CD4-positive, alpha-beta memory T cell (primary cell): ENCODE measurements around the gene EYS. TPM values are rescaled to one million over a fixed set of nuclear protein-coding genes. Genes with fewer than 3 reads are reported as not detected.
"Not testable (repeated sequence)": the region's sequence is repeated elsewhere in the genome, so short reads cannot be mapped to it uniquely, and the experiment has no call there.

Experiments used
- CTCF ChIA-PET: fragments of 350-600 bp; sonication (Branson Sonifier 250); formaldehyde crosslinking; loops from one replicate; lab custom pipeline; 2021; ENCODE audit warnings: inconsistent platforms; ENCODE audit not compliant: partially characterized antibody; lab: Charles Lee
- POLR2A ChIA-PET: fragments of 350-600 bp; sonication (Branson Sonifier 250); formaldehyde crosslinking; loops from one replicate; lab custom pipeline; 2021; ENCODE audit not compliant: partially characterized antibody; lab: Charles Lee
- DNase-seq, 5 donors: peaks; one replicate each; pipeline versions ENCODE4 v3.0.0 to v3.0.0-alpha.2; 2020 to 2022; ENCODE audit warnings: mixed read lengths in 1 of 5
- H3K27ac ChIP-seq: one replicate; pipeline ENCODE4 v1.7.0; 2013; ENCODE audit warnings: low read depth, low read length
- H3K27me3 ChIP-seq: 2 replicates; pipeline ENCODE4 v1.7.0; 2013; ENCODE audit warnings: mild to moderate bottlenecking, low read length, moderate library complexity; ENCODE audit not compliant: insufficient read depth
- H3K36me3 ChIP-seq: 2 replicates; pipeline ENCODE4 v1.7.0; 2013; ENCODE audit warnings: mild to moderate bottlenecking, low read length, moderate library complexity; ENCODE audit not compliant: insufficient read depth
- H3K4me1 ChIP-seq: 2 replicates; pipeline ENCODE4 v1.7.0; 2013; ENCODE audit warnings: mild to moderate bottlenecking, low read length, moderate library complexity; ENCODE audit not compliant: insufficient read depth
- H3K4me3 ChIP-seq, 2 donors: one replicate each; pipeline ENCODE4 v1.7.0; 2013; ENCODE audit warnings: low read length in 2 of 2, mild to moderate bottlenecking in 1 of 2
- H3K9me3 ChIP-seq, 2 donors: one replicate each; pipeline ENCODE4 v1.7.0; 2013; ENCODE audit warnings: low read length in 2 of 2, control low read depth in 1 of 2; ENCODE audit not compliant: control insufficient read depth in 1 of 2
- H3K27ac Mint-ChIP-seq, 7 donors: one replicate each; pipeline ENCODE4 v1.8.0; 2020 to 2021; ENCODE audit warnings: mixed read lengths in 7 of 7, mild to moderate bottlenecking in 6 of 7, inconsistent platforms in 3 of 7, moderate library complexity in 3 of 7
- H3K27me3 Mint-ChIP-seq, 2 donors: one replicate each; pipeline ENCODE4 v1.8.0; 2020 to 2021; ENCODE audit warnings: mixed read lengths in 2 of 2
- H3K36me3 Mint-ChIP-seq, 2 donors: one replicate each; pipeline ENCODE4 v1.8.0; 2020 to 2021; ENCODE audit warnings: mixed read lengths in 2 of 2, inconsistent platforms in 1 of 2, mild to moderate bottlenecking in 1 of 2
- H3K4me1 Mint-ChIP-seq, 4 donors: one replicate each; pipeline ENCODE4 v1.8.0; 2020 to 2021; ENCODE audit warnings: mixed read lengths in 4 of 4, mild to moderate bottlenecking in 1 of 4
- H3K4me3 Mint-ChIP-seq, 8 donors: one replicate each; pipeline ENCODE4 v1.8.0; 2020 to 2021; ENCODE audit warnings: mixed read lengths in 8 of 8, mild to moderate bottlenecking in 7 of 8, moderate library complexity in 6 of 8, inconsistent platforms in 3 of 8
- H3K9me3 Mint-ChIP-seq, 8 donors: one replicate each; pipeline ENCODE4 v1.8.0; 2020 to 2021; ENCODE audit warnings: mixed read lengths in 8 of 8, mild to moderate bottlenecking in 5 of 8, inconsistent platforms in 3 of 8, moderate library complexity in 1 of 8
- intact Hi-C: fragments of 100-400 bp; cut with micrococcal nuclease; formaldehyde crosslinking; loops from one replicate; pipeline ENCODE4 v1.15.1; 2023
- polyA plus RNA-seq, 2 donors: library from polyadenylated mRNA; unstranded; fragments of 300-500 nt; fragmentation: Illumina TruSeq; gene quantifications; one replicate each; pipeline ENCODE4 v1.2.3, GENCODE V29; 2021
- total RNA-seq, 2 experiments: library from RNA; stranded (reverse); gene quantifications; one replicate each; pipeline ENCODE4 v1.2.3, GENCODE V29; 2021

EYS gene
- total and polyA plus RNA-seq, 4 experiments from 2014 or later: 0.17 to 0.20 TPM; not detected in 2

DNA sequence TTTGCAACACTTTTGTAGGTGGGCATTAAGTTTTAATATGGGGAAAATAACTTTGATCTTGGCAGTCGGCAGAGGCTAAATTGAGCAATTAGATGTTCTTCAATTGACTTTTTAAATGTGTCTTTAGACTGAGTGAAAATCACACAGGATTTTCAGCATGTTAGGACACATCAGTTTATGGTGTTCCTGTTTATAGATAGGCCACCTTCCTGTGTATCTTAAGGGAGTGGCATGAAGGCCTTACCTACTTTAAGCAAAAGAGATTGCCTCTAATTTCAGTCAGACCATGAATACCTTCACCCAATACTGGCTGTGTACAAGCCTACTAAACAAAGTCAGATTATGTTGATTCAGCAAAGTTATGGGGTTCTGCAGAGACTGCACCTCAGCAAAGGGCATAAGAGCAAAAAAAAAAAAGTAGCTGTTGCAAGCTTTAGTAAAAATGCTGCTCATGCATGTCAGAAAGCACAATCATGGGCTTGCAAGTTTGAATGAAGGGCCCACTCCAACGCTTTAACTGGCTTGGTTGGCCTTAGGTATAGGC, 1223.0 kb downstream of the EYS start:
- POLR2A ChIA-PET: no interaction called here
- Histone ChIP-seq H3K27ac (no peak overlapping the region), H3K27me3 (no peaks in the 10 kb centered on the region), H3K4me3 (no peak overlapping the region), H3K4me1 (no peaks in the 10 kb centered on the region), H3K9me3 (no peaks in the 10 kb centered on the region), H3K36me3 (no peaks in the 10 kb centered on the region)
- Mint-ChIP-seq H3K4me3 (no peak overlapping the region), H3K27ac (no peak overlapping the region), H3K9me3 (peaks cover 0 to 9% (median 3%) of the 10 kb centered on the region in 8 donors), H3K36me3 (no peaks in the 10 kb centered on the region), H3K27me3 (no peaks in the 10 kb centered on the region), H3K4me1 (no peaks in the 10 kb centered on the region)
- CTCF ChIA-PET: no interaction called here
- no peak for DNase-seq
- intact Hi-C loops: no loop called here

GRCh38 chr6:64482631-64483030, 1224.4 kb downstream of the EYS start:
- Histone ChIP-seq H3K9me3 (no peaks in the 10 kb centered on the region), H3K27ac (no peak overlapping the region), H3K36me3 (no peaks in the 10 kb centered on the region), H3K27me3 (no peaks in the 10 kb centered on the region), H3K4me1 (no peaks in the 10 kb centered on the region), H3K4me3 (no peak overlapping the region)
- no peaks in the 10 kb centered on the region for H3K36me3 Mint-ChIP-seq
- no peak for DNase-seq
- H3K27me3 Mint-ChIP-seq: no peaks in the 10 kb centered on the region
- no peak overlapping the region for H3K4me3 Mint-ChIP-seq
- ChIA-PET POLR2A (no interaction called here), CTCF (no interaction called here)
- intact Hi-C loops: no loop called here
- no peaks in the 10 kb centered on the region for H3K4me1 Mint-ChIP-seq
- H3K9me3 Mint-ChIP-seq: peaks cover 0 to 9% (median 3%) of the 10 kb centered on the region in 8 donors
- H3K27ac Mint-ChIP-seq: no peak overlapping the region

- CTCF ChIA-PET: interaction anchor here (0.5 kb wide), 1 partner anchor 16 kb away, joined by 3 read pairs; no protein-coding TSS in a partner anchor
- H3K27ac Mint-ChIP-seq: no peak overlapping the region
Observed at GRCh38 chr6:64479134-64479533, 1227.9 kb downstream of the EYS start.

GRCh38 chr6:64477391-64477790, 1229.6 kb downstream of the EYS start:
- no peaks in the 10 kb centered on the region for H3K36me3 Mint-ChIP-seq
- ChIA-PET POLR2A (no interaction called here), CTCF (no interaction called here)
- intact Hi-C loops: no loop called here
- no peaks in the 10 kb centered on the region for H3K27me3 Mint-ChIP-seq
- no peak overlapping the region for H3K4me3 Mint-ChIP-seq
- Histone ChIP-seq H3K27ac (no peak overlapping the region), H3K4me3 (no peak overlapping the region), H3K9me3 (no peaks in the 10 kb centered on the region), H3K36me3 (no peaks in the 10 kb centered on the region), H3K27me3 (no peaks in the 10 kb centered on the region), H3K4me1 (no peaks in the 10 kb centered on the region)
- no peaks in the 10 kb centered on the region for H3K4me1 Mint-ChIP-seq
- H3K9me3 Mint-ChIP-seq: peaks cover 0 to 15% (median 2%) of the 10 kb centered on the region in 8 donors
- DNase-seq: no peak
- no peak overlapping the region for H3K27ac Mint-ChIP-seq

More at GRCh38 chr6:64479134-64479533, 1227.9 kb downstream of the EYS start:
- Mint-ChIP-seq H3K27me3 (no peaks in the 10 kb centered on the region), H3K4me3 (no peak overlapping the region), H3K9me3 (peaks cover 0 to 20% (median 4%) of the 10 kb centered on the region in 8 donors), H3K36me3 (no peaks in the 10 kb centered on the region), H3K4me1 (no peaks in the 10 kb centered on the region)
- POLR2A ChIA-PET: no interaction called here
- DNase-seq: no peak
- H3K36me3 ChIP-seq: no peaks in the 10 kb centered on the region
- H3K27me3 ChIP-seq: no peaks in the 10 kb centered on the region
- H3K4me3 ChIP-seq: no peak overlapping the region
- intact Hi-C loops: no loop called here
- H3K9me3 ChIP-seq: no peaks in the 10 kb centered on the region
- H3K27ac ChIP-seq: no peak overlapping the region
- no peaks in the 10 kb centered on the region for H3K4me1 ChIP-seq

DNA sequence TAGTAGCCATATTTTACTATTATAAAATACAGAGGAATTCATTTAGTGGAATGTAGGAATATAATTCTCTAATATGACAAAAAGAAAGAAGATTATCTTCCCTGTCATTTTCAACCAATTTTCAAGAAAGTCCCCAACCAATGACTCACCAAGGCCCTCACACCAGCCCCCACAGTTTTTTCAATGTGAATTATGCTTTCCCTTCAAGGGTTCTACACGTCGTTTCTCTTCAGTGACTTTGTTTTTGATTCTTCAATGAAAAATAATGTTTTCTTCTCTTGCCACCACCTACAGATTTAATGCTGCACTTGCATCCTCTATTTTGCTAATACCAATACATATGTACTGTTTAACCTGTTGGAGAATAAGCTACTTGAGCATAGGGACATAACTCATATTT, 1230.1 kb downstream of the EYS start:
- Mint-ChIP-seq H3K27me3 (no peaks in the 10 kb centered on the region), H3K9me3 (peaks cover 0 to 15% (median 2%) of the 10 kb centered on the region in 8 donors), H3K36me3 (no peaks in the 10 kb centered on the region), H3K4me3 (no peak overlapping the region), H3K4me1 (no peaks in the 10 kb centered on the region), H3K27ac (no peak overlapping the region)
- Histone ChIP-seq H3K27me3 (no peaks in the 10 kb centered on the region), H3K36me3 (no peaks in the 10 kb centered on the region), H3K4me3 (no peak overlapping the region), H3K27ac (no peak overlapping the region), H3K9me3 (no peaks in the 10 kb centered on the region), H3K4me1 (no peaks in the 10 kb centered on the region)
- intact Hi-C loops: no loop called here
- ChIA-PET CTCF (no interaction called here), POLR2A (no interaction called here)
- no peak for DNase-seq

- H3K27ac ChIP-seq, H3K4me3 ChIP-seq, H3K4me3 Mint-ChIP-seq, H3K27me3 ChIP-seq, CTCF ChIA-PET, H3K36me3 Mint-ChIP-seq, H3K4me1 ChIP-seq, intact Hi-C loops, H3K27me3 Mint-ChIP-seq, H3K9me3 ChIP-seq, H3K4me1 Mint-ChIP-seq, H3K27ac Mint-ChIP-seq, DNase-seq, H3K36me3 ChIP-seq, POLR2A ChIA-PET: not testable (repeated sequence)
- H3K9me3 Mint-ChIP-seq: peaks cover 0 to 34% (median 8%) of the 10 kb centered on the region in 8 donors
Observed at GRCh38 chr6:64469405-64469804, 1237.6 kb downstream of the EYS start.

GRCh38 chr6:64467656-64468055, 1239.4 kb downstream of the EYS start:
- H3K9me3 Mint-ChIP-seq: peaks cover 3 to 31% (median 9%) of the 10 kb centered on the region in 8 donors

More at GRCh38 chr6:64467656-64468055, 1239.4 kb downstream of the EYS start:
- Mint-ChIP-seq H3K27me3 (no peaks in the 10 kb centered on the region), H3K4me3 (no peak overlapping the region), H3K36me3 (no peaks in the 10 kb centered on the region), H3K4me1 (no peaks in the 10 kb centered on the region), H3K27ac (no peak overlapping the region)
- Histone ChIP-seq H3K4me1 (no peaks in the 10 kb centered on the region), H3K36me3 (no peaks in the 10 kb centered on the region), H3K9me3 (no peaks in the 10 kb centered on the region), H3K27me3 (no peaks in the 10 kb centered on the region), H3K4me3 (no peak overlapping the region), H3K27ac (no peak overlapping the region)
- ChIA-PET POLR2A (no interaction called here), CTCF (no interaction called here)
- intact Hi-C loops: no loop called here
- no peak for DNase-seq
